Spleen (tissue), 11 donors: ENCODE results near the gene BRD2. TPM values are rescaled to one million over a fixed set of nuclear protein-coding genes. Genes with fewer than 3 reads are reported as not detected.

Experiments used
- DNase-seq: peaks from one replicate; pipeline ENCODE4 v3.0.0-alpha.2; 2020
- H3K27ac ChIP-seq, 8 donors: fragments of 200-600 bp; sonication (generic) in 7 of 8; 1 replicate in 4 of 8; 2 replicates in 4 of 8; pipeline versions ENCODE4 v1.5.0 to v1.8.0; 2016 to 2021; ENCODE audit warnings: inconsistent platforms in 4 of 8, mild to moderate bottlenecking in 4 of 8, moderate library complexity in 1 of 8
- H3K27me3 ChIP-seq, 7 donors: fragments of 200-600 bp; sonication (generic) in 6 of 7; replicated peaks in 1 of 7; 1 replicate in 4 of 7; 2 replicates in 3 of 7; pipeline versions ENCODE4 v1.5.0 to v1.8.0; 2016 to 2021; ENCODE audit warnings: inconsistent platforms in 3 of 7, mild to moderate bottlenecking in 1 of 7
- H3K36me3 ChIP-seq, 6 donors: fragments of 200-600 bp; sonication (generic) in 5 of 6; 1 replicate in 4 of 6; 2 replicates in 2 of 6; pipeline versions ENCODE4 v1.5.0 to v1.8.0; 2016 to 2021; ENCODE audit warnings: inconsistent platforms in 2 of 6
- H3K4me1 ChIP-seq, 6 donors: fragments of 200-600 bp; sonication (generic) in 5 of 6; 1 replicate in 3 of 6; 2 replicates in 3 of 6; pipeline versions ENCODE4 v1.5.0 to v1.8.0; 2016 to 2021; ENCODE audit warnings: inconsistent platforms in 3 of 6
- H3K4me3 ChIP-seq, 8 donors: fragments of 200-600 bp; sonication (generic) in 7 of 8; 1 replicate in 4 of 8; 2 replicates in 4 of 8; pipeline versions ENCODE4 v1.5.0 to v1.8.0; 2016 to 2021; ENCODE audit warnings: inconsistent platforms in 4 of 8, mild to moderate bottlenecking in 4 of 8, moderate library complexity in 2 of 8
- H3K9me3 ChIP-seq, 8 donors: fragments of 200-600 bp; sonication (generic) in 7 of 8; 1 replicate in 4 of 8; 2 replicates in 4 of 8; pipeline versions ENCODE4 v1.5.0 to v1.8.0; 2016 to 2021; ENCODE audit warnings: inconsistent platforms in 4 of 8
- POLR2A ChIP-seq, 3 donors: fragments of 450-650 bp; IDR thresholded peaks; one replicate each; pipeline ENCODE4 v1.5.1; 2017; ENCODE audit warnings: antibody characterized with exemption in 3 of 3, mild to moderate bottlenecking in 1 of 3
- POLR2AphosphoS5 ChIP-seq, 3 donors: sonication (generic); formaldehyde crosslinking; IDR thresholded peaks; one replicate each; pipeline ENCODE4 v1.5.1; 2017; ENCODE audit warnings: antibody characterized with exemption in 3 of 3
- WGBS, 5 donors: extraction: QIAGEN DNeasy Blood & Tissue Kit in 3 of 5; methylation state at CpG; one replicate each; pipeline versions ENCODE4 v1.1.5 to v1.1.7; 2013 to 2018; 5-methylcytosine and 5-hydroxymethylcytosine counted together
- intact Hi-C: fragments of 100-400 bp; cut with DNase I; formaldehyde crosslinking; loops from one replicate; pipeline ENCODE4 v1.15.0; 2023; ENCODE audit warnings: low total_unique reads
- polyA plus RNA-seq, 3 donors: library from polyadenylated mRNA; stranded (reverse); fragments of 200-250 nt; gene quantifications; one replicate each; pipeline ENCODE4 v1.2.1, GENCODE V29; 2013
- total RNA-seq, 7 donors: library from RNA; depleted of rRNA in 3 of 7; stranded (reverse); fragments of >200 nt in 3 of 7; fragmentation: NEBNext Ultra II Directional in 4 of 7; extraction: Animal tissue kit (Norgen Biotek cat#: 25700) in 4 of 7; gene quantifications; one replicate each; pipeline versions ENCODE4 v1.1.0 to v1.2.1, GENCODE V29; 2016 to 2021
- TF ChIP-seq, protein P1 (sequence below), 11 experiments: fragments of 200-600 bp in 7 of 11; fragments of 450-650 bp in 4 of 11; sonication (generic) in 4 of 11; IDR thresholded peaks in 8 of 11; conservative IDR thresholded peaks in 3 of 11; 1 replicate in 7 of 11; 2 replicates in 4 of 11; pipeline versions ENCODE4 v1.4.0 to v1.8.0; 2016 to 2021; ENCODE audit warnings: antibody characterized with exemption in 11 of 11, inconsistent platforms in 4 of 11, mild to moderate bottlenecking in 1 of 11
- donor health status: healthy with polysubstance abuse.
- donor health status: DM: no; HTN: no; CAD: no; lungs with moderate emphysema.
- donor health status: DM: no; HTN: no; CAD: no.
- donor health status: Bipolar disorder and iron deficiency.
- donor health status: healthy.
- donor health status: DM: no; HTN: no; CAD: no.
- donor health status: DM: yes; HTN: yes; CAD: no.

Gene BRD2
- total and polyA plus RNA-seq, 10 donors = 80.5 to 277 (median 217) TPM

- peaks cover 45 to 100% (median 89%) of the 10 kb centered on the region in 6 donors for H3K4me1 ChIP-seq
- H3K9me3 ChIP-seq = no peaks in the 10 kb centered on the region
- H3K4me3 ChIP-seq = peak overlapping the region in 7 of 8 donors; percentile 13 to 62 (median 16)
- peak overlapping the region; percentile 72 to 96 (median 92) for H3K27ac ChIP-seq
- H3K27me3 ChIP-seq = no peaks in the 10 kb centered on the region
- intact Hi-C loops = loop anchor here (10.0 kb wide), 1 partner anchor 49 kb away; no protein-coding TSS in a partner anchor
- peak; percentile 82 for DNase-seq
- WGBS, 5 donors = 28 to 36% (median 33%) methylated on average over 4 of the region's 4 CpGs
- H3K36me3 ChIP-seq = peaks cover 0 to 12% (median 0%) of the 10 kb centered on the region in 6 donors
- TF ChIP-seq POLR2AphosphoS5 (IDR thresholded peaks at IDR 0.05) (peak in 2 of 3 donors; percentile 48 to 86), POLR2A (IDR thresholded peaks at IDR 0.05) (peak in 2 of 3 donors; percentile 32 to 41)
- TF ChIP-seq, protein P1, sequence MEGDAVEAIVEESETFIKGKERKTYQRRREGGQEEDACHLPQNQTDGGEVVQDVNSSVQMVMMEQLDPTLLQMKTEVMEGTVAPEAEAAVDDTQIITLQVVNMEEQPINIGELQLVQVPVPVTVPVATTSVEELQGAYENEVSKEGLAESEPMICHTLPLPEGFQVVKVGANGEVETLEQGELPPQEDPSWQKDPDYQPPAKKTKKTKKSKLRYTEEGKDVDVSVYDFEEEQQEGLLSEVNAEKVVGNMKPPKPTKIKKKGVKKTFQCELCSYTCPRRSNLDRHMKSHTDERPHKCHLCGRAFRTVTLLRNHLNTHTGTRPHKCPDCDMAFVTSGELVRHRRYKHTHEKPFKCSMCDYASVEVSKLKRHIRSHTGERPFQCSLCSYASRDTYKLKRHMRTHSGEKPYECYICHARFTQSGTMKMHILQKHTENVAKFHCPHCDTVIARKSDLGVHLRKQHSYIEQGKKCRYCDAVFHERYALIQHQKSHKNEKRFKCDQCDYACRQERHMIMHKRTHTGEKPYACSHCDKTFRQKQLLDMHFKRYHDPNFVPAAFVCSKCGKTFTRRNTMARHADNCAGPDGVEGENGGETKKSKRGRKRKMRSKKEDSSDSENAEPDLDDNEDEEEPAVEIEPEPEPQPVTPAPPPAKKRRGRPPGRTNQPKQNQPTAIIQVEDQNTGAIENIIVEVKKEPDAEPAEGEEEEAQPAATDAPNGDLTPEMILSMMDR (IDR thresholded peaks at IDR 0.05 in 8 of 11, conservative IDR thresholded peaks at IDR 0.05 in 3 of 11) = no peak
Measured at GRCh38 chr6:32943864-32944649, 24.3 kb upstream of the BRD2 start.

DNA sequence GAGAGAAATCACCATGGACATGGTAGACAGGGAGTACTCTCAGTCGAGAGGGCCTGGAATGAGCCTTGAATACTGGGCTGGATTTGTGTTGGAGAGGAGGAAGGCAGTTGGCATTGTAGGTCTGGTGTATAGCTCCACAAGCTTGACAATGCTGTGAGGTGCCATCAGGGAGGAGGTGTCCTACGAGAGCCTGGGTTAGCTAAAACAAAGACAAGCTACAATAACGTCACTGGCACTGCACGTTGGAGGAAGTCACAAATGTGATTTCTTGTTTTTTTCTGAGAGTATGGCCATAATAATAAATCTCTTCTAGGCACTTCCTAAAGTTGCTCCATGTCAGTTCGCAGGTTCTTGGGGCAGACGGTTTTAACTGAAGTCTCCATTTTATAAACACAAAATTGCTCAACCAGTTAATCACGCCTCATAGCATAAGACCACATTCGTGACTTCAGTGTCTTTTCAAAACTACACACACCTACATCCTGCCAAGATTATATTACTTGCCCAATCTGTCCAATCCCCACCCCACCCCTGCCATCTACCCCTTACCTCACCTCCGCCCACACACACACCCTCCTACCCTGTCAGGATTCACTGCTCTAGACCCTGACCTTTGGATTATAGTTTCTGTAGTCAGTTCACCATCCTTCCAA is 23.2 kb upstream of the BRD2 start:
- DNase-seq = peak; percentile 84
- WGBS, 5 donors = 33 to 57% (median 42%) methylated on average over 9 of the region's 9 CpGs
- H3K4me1 ChIP-seq = peaks cover 51 to 100% (median 89%) of the 10 kb centered on the region in 6 donors
- no peaks in the 10 kb centered on the region for H3K27me3 ChIP-seq
- peaks cover 0 to 24% (median 0%) of the 10 kb centered on the region in 6 donors for H3K36me3 ChIP-seq
- peak overlapping the region; percentile 72 to 96 (median 92) for H3K27ac ChIP-seq
- no peaks in the 10 kb centered on the region for H3K9me3 ChIP-seq
- intact Hi-C loops = loop anchor here (10.0 kb wide), 1 partner anchor 50 kb away; no protein-coding TSS in a partner anchor
- H3K4me3 ChIP-seq = peak overlapping the region in 1 of 8 donors; percentile 62
- no peak for TF ChIP-seq POLR2A (IDR thresholded peaks at IDR 0.05)
- TF ChIP-seq POLR2AphosphoS5 (IDR thresholded peaks at IDR 0.05) = peak in 1 of 3 donors; percentile 46

DNA sequence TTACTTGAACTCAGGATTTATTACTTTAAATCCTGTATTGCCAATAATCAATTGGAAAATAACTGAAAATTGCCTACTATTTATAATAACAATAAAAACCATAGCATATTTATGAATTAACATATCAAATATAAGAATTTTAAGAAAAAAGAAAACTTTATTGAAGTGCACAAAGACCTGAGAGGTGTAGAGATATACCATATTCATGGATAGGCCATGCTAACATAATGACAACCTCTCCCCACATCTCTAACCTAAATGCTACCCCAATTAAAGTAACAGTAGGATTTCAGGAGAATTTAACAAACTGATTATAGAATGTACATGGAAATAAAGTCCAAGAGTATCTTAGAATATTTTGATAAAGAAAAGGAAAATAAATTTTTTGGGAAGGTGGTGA is 22.4 kb upstream of the BRD2 start:
- intact Hi-C loops = loop anchor here (10.0 kb wide), 1 partner anchor 51 kb away; no protein-coding TSS in a partner anchor
- Histone ChIP-seq H3K27ac (peak overlapping the region in 7 of 8 donors; percentile 85 to 96 (median 93)), H3K36me3 (peaks cover 0 to 27% (median 0%) of the 10 kb centered on the region in 6 donors), H3K4me3 (peak overlapping the region in 1 of 8 donors; percentile 62), H3K27me3 (no peaks in the 10 kb centered on the region), H3K4me1 (peaks cover 51 to 100% (median 89%) of the 10 kb centered on the region in 6 donors), H3K9me3 (no peaks in the 10 kb centered on the region)
- DNase-seq = no peak
- no peak for TF ChIP-seq POLR2AphosphoS5 (IDR thresholded peaks at IDR 0.05)
- TF ChIP-seq, protein P1 (IDR thresholded peaks at IDR 0.05 in 8 of 11, conservative IDR thresholded peaks at IDR 0.05 in 3 of 11) = no peak

- no peak for TF ChIP-seq POLR2AphosphoS5 (IDR thresholded peaks at IDR 0.05)
- TF ChIP-seq POLR2A (IDR thresholded peaks at IDR 0.05) = no peak
- TF ChIP-seq, protein P1 (IDR thresholded peaks at IDR 0.05 in 8 of 11, conservative IDR thresholded peaks at IDR 0.05 in 3 of 11) = no peak
- peak overlapping the region in 6 of 8 donors; percentile 30 to 96 (median 94) for H3K27ac ChIP-seq
- H3K36me3 ChIP-seq = peaks cover 0 to 27% (median 0%) of the 10 kb centered on the region in 6 donors
- H3K4me1 ChIP-seq = peaks cover 47 to 100% (median 89%) of the 10 kb centered on the region in 6 donors
- no peaks in the 10 kb centered on the region for H3K27me3 ChIP-seq
- intact Hi-C loops = loop anchor here (10.0 kb wide), 1 partner anchor 52 kb away; no protein-coding TSS in a partner anchor
- no peaks in the 10 kb centered on the region for H3K9me3 ChIP-seq
- no peak overlapping the region for H3K4me3 ChIP-seq
- DNase-seq = no peak
Measured at GRCh38 chr6:32946893-32947292, 21.5 kb upstream of the BRD2 start.
